ENCODE measurements around the gene XPNPEP1. TPM values are rescaled to one million over a fixed set of nuclear protein-coding genes. Genes with fewer than 3 reads are reported as not detected.

The XPNPEP1 gene
- total RNA-seq (100 to 1,000 TPM in 1 of 9 donors, 10 to 100 TPM in 8; 43.4 to 103 (median 62.8) TPM), polyA plus RNA-seq (10 to 100 TPM; 17.8 to 62.7 (median 29.0) TPM)
- long read RNA-seq, donor 1, transcript XPNPEP1-218 (21 exons, 2,539 nt) = major isoform, 15 of 18 reads
- long read RNA-seq, donor 1, partial matches to known transcripts = 0 of 18 reads
- long read RNA-seq, donor 1, other reads (novel, unspliced or antisense) = 0 of 18 reads
- long read RNA-seq, donor 2, partial matches to known transcripts = 0 of 4 reads
- long read RNA-seq, donor 2, other reads (novel, unspliced or antisense) = 0 of 4 reads
- long read RNA-seq, donor 3, transcript XPNPEP1-218 (21 exons, 2,539 nt) = major isoform, 11 of 24 reads
- long read RNA-seq, donor 3, partial matches to known transcripts = 13 of 24 reads
- long read RNA-seq, donor 3, other reads (novel, unspliced or antisense) = 0 of 24 reads
- long read RNA-seq, donor 4, transcript XPNPEP1-218 (21 exons, 2,539 nt) = major isoform, 14 of 21 reads
- long read RNA-seq, donor 4, partial matches to known transcripts = 3 of 21 reads
- long read RNA-seq, donor 4, other reads (novel, unspliced or antisense) = 3 of 21 reads
- long read RNA-seq, donor 5, transcript XPNPEP1-218 (21 exons, 2,539 nt) = major isoform, 40 of 55 reads
- long read RNA-seq, donor 5, partial matches to known transcripts = 6 of 55 reads
- long read RNA-seq, donor 5, other reads (novel, unspliced or antisense) = 7 of 55 reads
- long read RNA-seq, donor 6, transcript XPNPEP1-218 (21 exons, 2,539 nt) = major isoform, 16 of 24 reads
- long read RNA-seq, donor 6, partial matches to known transcripts = 5 of 24 reads
- long read RNA-seq, donor 6, other reads (novel, unspliced or antisense) = 3 of 24 reads
- long read RNA-seq, donor 7, partial matches to known transcripts = 0 of 2 reads
- long read RNA-seq, donor 7, other reads (novel, unspliced or antisense) = 0 of 2 reads
- long read RNA-seq, donor 8, transcript XPNPEP1-218 (21 exons, 2,539 nt) = major isoform, 11 of 19 reads
- long read RNA-seq, donor 8, partial matches to known transcripts = 7 of 19 reads
- long read RNA-seq, donor 8, other reads (novel, unspliced or antisense) = 0 of 19 reads
- long read RNA-seq, donor 9, transcript XPNPEP1-218 (21 exons, 2,539 nt) = major isoform, 14 of 17 reads
- long read RNA-seq, donor 9, partial matches to known transcripts = 0 of 17 reads
- long read RNA-seq, donor 9, other reads (novel, unspliced or antisense) = 0 of 17 reads
- long read RNA-seq, donor 10, partial matches to known transcripts = 9 of 12 reads
- long read RNA-seq, donor 10, other reads (novel, unspliced or antisense) = 0 of 12 reads

GRCh38 chr10:109922976-109923921 lies at the start of gene XPNPEP1:
TSS of gene XPNPEP1 (minus strand) at chr10:109923511. CDS start at chr10:109923433, 78 bp downstream.
- TF ChIP-seq CTCF (IDR thresholded peaks at IDR 0.05) (no peak), POLR2A (IDR thresholded peaks at IDR 0.05) (peak; percentile 89 to 96)
- intact Hi-C loops (cut with DNase I) = no loop called here
- Histone ChIP-seq H3K9me3 (replicated peaks in 1 of 3) (no peaks in the 10 kb centered on the region), H3K4me3 (peak within 1 kb of the TSS; percentile 67 to 99 (median 72)), H3K27ac (peak within 1 kb of the TSS in 4 of 5 donors; percentile 75 to 97 (median 92)), H3K36me3 (replicated peaks in 1 of 2) (no peaks in the 10 kb centered on the region), H3K4me1 (replicated peaks in 1 of 2) (peaks cover 10 to 22% of the 10 kb centered on the region in 2 donors), H3K27me3 (no peaks in the 10 kb centered on the region)
- WGBS, 4 donors = 2 to 16% (median 8%) methylated on average over 15 to 105 of the region's 105 CpGs
- DNase-seq = peak; percentile 89 to 94 (median 91)

GRCh38 chr10:109972372-109973001 lies 49.2 kb upstream of the XPNPEP1 start:
- Histone ChIP-seq H3K4me3 (no peak overlapping the region), H3K4me1 (replicated peaks in 1 of 2) (peaks cover 0 to 38% of the 10 kb centered on the region in 2 donors), H3K27ac (no peak overlapping the region), H3K9me3 (replicated peaks in 1 of 3) (no peaks in the 10 kb centered on the region), H3K27me3 (no peaks in the 10 kb centered on the region), H3K36me3 (replicated peaks in 1 of 2) (no peaks in the 10 kb centered on the region)
- WGBS, 4 donors = 94 to 100% (median 97%) methylated on average over 2 of the region's 2 CpGs
- no peak for DNase-seq
- TF ChIP-seq POLR2A (IDR thresholded peaks at IDR 0.05) = no peak
- TF ChIP-seq CTCF (IDR thresholded peaks at IDR 0.05) = no peak
- intact Hi-C loops (cut with DNase I) = loop anchor here in 1 of 2 donors (5.0 kb wide), 1 partner anchor 85 kb away; no protein-coding TSS in a partner anchor

DNA sequence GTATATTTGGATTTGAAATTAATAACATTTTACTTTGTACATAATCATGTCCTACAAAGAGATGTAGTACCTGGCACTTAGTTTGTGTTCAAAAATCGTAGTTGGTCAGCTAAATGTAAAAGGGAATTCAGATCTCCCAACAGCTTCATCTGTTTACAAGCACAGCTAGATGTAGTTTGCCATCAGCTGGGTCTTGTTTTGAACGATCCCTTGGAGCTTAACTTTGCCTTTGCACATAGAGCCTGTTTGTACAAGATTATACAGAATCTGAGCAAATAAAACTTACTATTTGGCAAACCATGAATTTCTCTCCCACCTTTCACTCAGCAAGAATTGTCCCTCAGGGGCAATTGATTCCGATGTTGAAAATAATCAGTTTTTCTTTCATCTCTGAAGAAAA lies 48.3 kb upstream of the XPNPEP1 start:
- no peaks in the 10 kb centered on the region for H3K36me3 ChIP-seq (replicated peaks in 1 of 2)
- no peaks in the 10 kb centered on the region for H3K9me3 ChIP-seq (replicated peaks in 1 of 3)
- 69 to 86% (median 84%) methylated on average over 3 of the region's 3 CpGs for WGBS, 4 donors
- no peaks in the 10 kb centered on the region for H3K27me3 ChIP-seq
- peaks cover 0 to 40% of the 10 kb centered on the region in 2 donors for H3K4me1 ChIP-seq (replicated peaks in 1 of 2)
- intact Hi-C loops (cut with DNase I) = loop anchor here in 1 of 2 donors (5.0 kb wide), 1 partner anchor 84 kb away; no protein-coding TSS in a partner anchor
- H3K27ac ChIP-seq = no peak overlapping the region
- H3K4me3 ChIP-seq = no peak overlapping the region
- TF ChIP-seq POLR2A (IDR thresholded peaks at IDR 0.05) (no peak), CTCF (IDR thresholded peaks at IDR 0.05) (no peak)
- no peak for DNase-seq

Measured in adrenal gland (tissue), 19 donors.